Measurements from ENCODE around the gene KRTAP6-1. TPM values are rescaled to one million over a fixed set of nuclear protein-coding genes. Genes with fewer than 3 reads are reported as not detected.

KRTAP6-1 gene
- total and polyA plus RNA-seq, 8 donors = not detected

DNA sequence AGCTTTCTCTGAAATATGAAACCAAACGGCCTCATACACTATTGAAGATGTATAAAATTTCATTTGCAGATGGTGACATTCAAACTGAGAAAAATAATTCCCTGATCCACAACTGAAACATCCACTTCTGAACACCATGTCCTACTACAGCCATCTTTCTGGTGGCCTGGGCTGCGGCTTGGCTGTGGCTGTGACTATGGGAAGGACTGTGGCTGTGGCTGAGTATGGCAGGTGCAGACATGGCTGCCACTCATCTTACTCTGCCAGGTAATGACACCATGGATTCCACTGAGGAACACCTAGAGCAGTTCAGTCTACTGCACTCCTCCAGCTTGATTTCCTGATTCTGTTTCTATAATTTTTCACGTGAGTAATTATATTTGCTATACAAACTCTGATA, 6.8 kb upstream of the KRTAP6-1 start, which contains the start of gene KRTAP20-4:
Gene KRTAP20-4, plus strand, starts transcription at position 106 of the 400 bp plus-strand sequence.
- Histone ChIP-seq H3K4me3 (no peak within 1 kb of the TSS), H3K36me3 (no peaks in the 10 kb centered on the region), H3K4me1 (no peaks in the 10 kb centered on the region), H3K27ac (no peak within 1 kb of the TSS), H3K9me3 (peaks cover 0 to 11% of the 10 kb centered on the region in 2 donors), H3K27me3 (no peaks in the 10 kb centered on the region)
- intact Hi-C loops (cut with DNase I) = no loop called here
- ATAC-seq (no peak), DNase-seq (no peak)
- TF ChIP-seq, protein P1, sequence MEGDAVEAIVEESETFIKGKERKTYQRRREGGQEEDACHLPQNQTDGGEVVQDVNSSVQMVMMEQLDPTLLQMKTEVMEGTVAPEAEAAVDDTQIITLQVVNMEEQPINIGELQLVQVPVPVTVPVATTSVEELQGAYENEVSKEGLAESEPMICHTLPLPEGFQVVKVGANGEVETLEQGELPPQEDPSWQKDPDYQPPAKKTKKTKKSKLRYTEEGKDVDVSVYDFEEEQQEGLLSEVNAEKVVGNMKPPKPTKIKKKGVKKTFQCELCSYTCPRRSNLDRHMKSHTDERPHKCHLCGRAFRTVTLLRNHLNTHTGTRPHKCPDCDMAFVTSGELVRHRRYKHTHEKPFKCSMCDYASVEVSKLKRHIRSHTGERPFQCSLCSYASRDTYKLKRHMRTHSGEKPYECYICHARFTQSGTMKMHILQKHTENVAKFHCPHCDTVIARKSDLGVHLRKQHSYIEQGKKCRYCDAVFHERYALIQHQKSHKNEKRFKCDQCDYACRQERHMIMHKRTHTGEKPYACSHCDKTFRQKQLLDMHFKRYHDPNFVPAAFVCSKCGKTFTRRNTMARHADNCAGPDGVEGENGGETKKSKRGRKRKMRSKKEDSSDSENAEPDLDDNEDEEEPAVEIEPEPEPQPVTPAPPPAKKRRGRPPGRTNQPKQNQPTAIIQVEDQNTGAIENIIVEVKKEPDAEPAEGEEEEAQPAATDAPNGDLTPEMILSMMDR (IDR thresholded peaks at IDR 0.05) = no peak

DNA sequence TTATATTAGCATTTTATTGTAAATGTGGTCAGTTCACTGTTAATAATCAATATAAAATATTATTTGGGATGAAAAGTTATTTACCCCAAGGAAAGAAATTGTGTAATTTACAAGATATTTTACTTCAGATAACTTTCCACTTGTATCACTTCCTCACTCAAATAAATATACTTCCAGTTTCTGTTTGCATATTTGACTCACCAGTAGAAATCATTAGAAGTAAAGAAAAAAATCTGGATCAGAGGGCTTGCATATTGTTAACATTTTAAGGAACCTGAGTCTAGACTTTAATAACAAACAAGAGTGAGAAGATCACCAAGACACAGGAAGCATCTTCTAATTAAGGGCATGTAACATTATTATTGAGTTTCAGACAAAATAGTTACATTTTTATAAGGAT, 6.3 kb upstream of the KRTAP6-1 start:
- Histone ChIP-seq H3K4me3 (no peak overlapping the region), H3K36me3 (no peaks in the 10 kb centered on the region), H3K27me3 (no peaks in the 10 kb centered on the region), H3K27ac (no peak overlapping the region), H3K9me3 (peaks cover 0 to 6% of the 10 kb centered on the region in 2 donors), H3K4me1 (no peaks in the 10 kb centered on the region)
- intact Hi-C loops (cut with DNase I) = no loop called here
- no peak for ATAC-seq
- TF ChIP-seq, protein P1 (IDR thresholded peaks at IDR 0.05) = no peak
- DNase-seq = no peak

DNA sequence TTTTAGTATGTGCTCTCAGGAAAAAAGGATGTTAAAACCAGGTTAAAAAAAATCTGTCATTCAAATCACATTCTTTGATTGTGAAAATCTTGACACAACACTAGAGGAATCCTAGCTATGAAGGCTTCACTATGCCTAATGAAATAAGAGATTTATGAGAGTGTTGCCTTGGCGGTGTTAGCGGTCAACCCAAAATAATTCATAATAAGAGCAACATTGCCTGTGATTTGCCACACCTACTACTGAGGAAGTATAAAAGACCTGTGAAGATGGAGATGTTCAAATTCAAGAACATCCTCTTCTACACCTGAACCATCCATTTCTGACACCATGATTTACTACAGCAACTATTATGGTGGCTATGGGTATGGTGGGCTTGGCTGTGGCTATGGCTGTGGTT, 2.4 kb upstream of the KRTAP6-1 start, which contains the start of gene KRTAP20-1:
Gene KRTAP20-1, plus strand, starts transcription at position 301 of the 400 bp plus-strand sequence. Its CDS starts 30 bp downstream, at position 331.
- H3K27ac ChIP-seq = no peak within 1 kb of the TSS
- H3K4me3 ChIP-seq = no peak within 1 kb of the TSS
- ATAC-seq (no peak), DNase-seq (no peak)
- no peaks in the 10 kb centered on the region for H3K4me1 ChIP-seq
- H3K9me3 ChIP-seq = peaks cover 0 to 1% of the 10 kb centered on the region in 2 donors
- H3K36me3 ChIP-seq = no peaks in the 10 kb centered on the region
- no peaks in the 10 kb centered on the region for H3K27me3 ChIP-seq
- TF ChIP-seq, protein P1 (IDR thresholded peaks at IDR 0.05) = no peak
- intact Hi-C loops (cut with DNase I) = no loop called here

DNA sequence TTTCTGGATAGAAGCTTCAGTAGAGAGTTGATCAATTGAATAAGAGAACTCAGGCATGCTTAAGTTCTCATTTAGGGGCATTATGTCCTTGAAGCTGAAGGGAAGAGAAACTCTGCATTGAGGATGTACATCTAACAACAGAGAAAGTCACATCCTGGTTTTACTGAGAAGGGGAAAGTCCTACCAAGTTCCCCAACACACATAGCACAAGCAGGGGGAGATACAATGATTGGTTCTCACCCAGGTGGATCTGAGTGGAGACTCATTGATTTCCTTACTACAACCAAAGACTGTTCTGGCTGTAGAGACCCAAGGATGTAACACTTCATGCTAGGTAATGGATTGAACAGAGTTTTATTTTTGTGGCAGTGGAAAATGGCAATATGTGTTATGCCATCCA, 1.5 kb upstream of the KRTAP6-1 start:
- TF ChIP-seq, protein P1 (IDR thresholded peaks at IDR 0.05) = no peak
- Histone ChIP-seq H3K27me3 (no peaks in the 10 kb centered on the region), H3K4me3 (no peak overlapping the region), H3K4me1 (no peaks in the 10 kb centered on the region), H3K27ac (no peak overlapping the region), H3K9me3 (peaks cover 0 to 2% of the 10 kb centered on the region in 2 donors), H3K36me3 (no peaks in the 10 kb centered on the region)
- DNase-seq = no peak
- no peak for ATAC-seq
- intact Hi-C loops (cut with DNase I) = no loop called here

DNA sequence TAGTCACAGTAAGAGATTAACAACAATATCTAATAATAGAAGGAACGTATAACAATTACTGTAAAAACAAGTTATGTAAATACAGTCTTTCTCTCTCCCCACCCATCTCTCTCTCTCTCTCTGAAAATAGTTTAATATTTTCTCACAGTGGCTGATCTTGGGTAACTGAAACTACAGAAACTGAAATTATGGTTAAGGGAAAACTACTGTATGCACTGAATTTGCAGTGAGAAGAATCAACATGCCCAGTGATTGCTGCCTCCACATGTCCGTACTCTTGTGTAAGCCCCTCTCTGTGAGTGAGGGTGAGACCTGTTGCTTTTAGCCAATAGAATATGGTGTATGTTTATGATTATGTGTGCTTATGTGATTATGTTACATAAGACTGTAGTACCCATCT, 1.6 kb downstream of the KRTAP6-1 start:
- H3K4me3 ChIP-seq = no peak overlapping the region
- no peak overlapping the region for H3K27ac ChIP-seq
- H3K4me1 ChIP-seq = no peaks in the 10 kb centered on the region
- no peaks in the 10 kb centered on the region for H3K27me3 ChIP-seq
- DNase-seq (no peak), ATAC-seq (no peak)
- H3K36me3 ChIP-seq = no peaks in the 10 kb centered on the region
- intact Hi-C loops (cut with DNase I) = no loop called here
- H3K9me3 ChIP-seq = peaks cover 0 to 2% of the 10 kb centered on the region in 2 donors
- TF ChIP-seq, protein P1 (IDR thresholded peaks at IDR 0.05) = no peak
